ENCODE data around the gene GRAMD4.

The GRAMD4 gene

GRCh38 chr22:46598737-46599424 is 21.3 kb upstream of the GRAMD4 start:
- DNase-seq (ENCODE audit: low spot score), result no peak

- no peak for DNase-seq (ENCODE audit: low spot score)
Observed at GRCh38 chr22:46600273-46600796, 19.9 kb upstream of the GRAMD4 start.

- DNase-seq (ENCODE audit: low spot score), result no peak
Observed at GRCh38 chr22:46602025-46602424, 18.2 kb upstream of the GRAMD4 start.

- DNase-seq (ENCODE audit: low spot score), result peak; percentile 39
Observed at GRCh38 chr22:46604306-46604690, 15.9 kb upstream of the GRAMD4 start.

GRCh38 chr22:46605117-46605516 is 15.1 kb upstream of the GRAMD4 start:
- no peak for DNase-seq (ENCODE audit: low spot score)

GRCh38 chr22:46606886-46607285 is 13.3 kb upstream of the GRAMD4 start:
- no peak for DNase-seq (ENCODE audit: low spot score)

- no peak for DNase-seq (ENCODE audit: low spot score)
Observed at GRCh38 chr22:46607483-46608114, 12.6 kb upstream of the GRAMD4 start.

- DNase-seq (ENCODE audit: low spot score), result no peak
Observed at GRCh38 chr22:46609175-46609690, 11.0 kb upstream of the GRAMD4 start.

- DNase-seq (ENCODE audit: low spot score), result no peak
Observed at GRCh38 chr22:46609724-46610201, 10.4 kb upstream of the GRAMD4 start.

- DNase-seq (ENCODE audit: low spot score), result no peak
Observed at GRCh38 chr22:46610356-46610755, 9.8 kb upstream of the GRAMD4 start.

- DNase-seq (ENCODE audit: low spot score), result no peak
Observed at GRCh38 chr22:46611189-46611588, 9.0 kb upstream of the GRAMD4 start.

GRCh38 chr22:46612341-46612903 is 7.8 kb upstream of the GRAMD4 start:
- no peak for DNase-seq (ENCODE audit: low spot score)

- DNase-seq (ENCODE audit: low spot score), result no peak
Observed at GRCh38 chr22:46612904-46613605, 7.1 kb upstream of the GRAMD4 start.

- no peak for DNase-seq (ENCODE audit: low spot score)
Observed at GRCh38 chr22:46613606-46614021, 6.6 kb upstream of the GRAMD4 start.

GRCh38 chr22:46614025-46614931 is 5.9 kb upstream of the GRAMD4 start:
- DNase-seq (ENCODE audit: low spot score), result no peak

GRCh38 chr22:46617207-46617985 is 2.8 kb upstream of the GRAMD4 start:
- DNase-seq (ENCODE audit: low spot score), result no peak

GRCh38 chr22:46617986-46618647 is 2.1 kb upstream of the GRAMD4 start:
- no peak for DNase-seq (ENCODE audit: low spot score)

- DNase-seq (ENCODE audit: low spot score), result no peak
Observed at GRCh38 chr22:46618667-46619066, 1.5 kb upstream of the GRAMD4 start.

GRCh38 chr22:46619240-46619829 is 851 bp upstream of the GRAMD4 start:
- DNase-seq (ENCODE audit: low spot score), result no peak

Data from globus pallidus (tissue), 1 donor.